ENCODE results near the gene SLCO4A1.

SLCO4A1 gene

DNA sequence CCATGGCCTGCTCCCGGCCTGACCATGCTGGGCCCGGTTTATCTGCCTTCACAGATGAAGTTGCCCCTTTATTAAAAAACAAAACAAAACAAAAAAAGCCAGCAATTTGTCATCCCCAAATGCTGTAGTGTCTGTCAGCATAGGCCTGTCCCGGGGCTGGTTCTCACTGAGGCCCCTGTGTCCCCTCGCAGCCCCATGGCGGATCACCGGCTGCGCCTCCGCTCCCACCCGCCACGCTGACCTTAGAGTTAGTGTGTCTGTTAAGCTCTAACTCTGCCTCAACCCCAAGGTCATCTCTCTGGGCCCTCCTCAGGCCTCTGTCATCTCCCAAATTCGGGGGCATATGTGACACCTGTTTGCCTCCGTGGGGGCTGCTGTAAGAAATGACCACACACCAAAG is 11.1 kb downstream of the SLCO4A1 start:
- DNase-seq (ENCODE audit: low spot score): no peak

DNA sequence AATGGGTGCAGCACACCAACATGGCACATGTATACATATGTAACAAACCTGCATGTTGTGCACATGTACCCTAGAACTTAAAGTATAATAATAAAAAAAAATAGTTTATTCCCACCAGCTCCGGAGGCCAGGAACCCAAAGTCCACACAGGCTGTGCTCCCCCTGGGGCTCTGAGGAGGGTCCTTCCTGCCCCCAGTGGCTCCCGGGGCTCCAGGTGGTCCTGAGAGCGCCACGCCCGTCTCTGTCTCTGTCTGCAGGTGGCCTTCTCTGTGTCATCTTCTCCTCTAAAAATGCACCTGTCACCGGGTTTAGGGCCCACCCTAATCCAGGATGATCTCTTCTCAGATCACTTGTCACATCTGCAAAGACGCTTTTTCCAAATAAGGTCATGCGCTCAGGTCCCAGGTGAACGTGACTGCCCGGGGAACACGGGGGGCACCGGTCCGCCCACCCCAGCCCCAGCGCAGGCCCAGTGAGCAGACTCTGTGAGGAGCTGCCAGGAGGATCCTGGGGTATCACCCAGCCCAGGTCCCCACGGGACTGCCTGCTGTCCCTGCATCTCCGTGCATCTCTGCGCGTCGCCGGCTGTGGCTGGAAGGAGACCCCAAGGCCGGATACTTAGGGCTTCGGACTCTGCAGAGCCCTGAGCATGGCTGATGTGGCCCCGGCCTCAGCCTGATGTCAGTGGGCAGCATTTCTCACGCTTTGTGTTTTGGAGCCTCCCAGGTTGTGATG is 11.8 kb downstream of the SLCO4A1 start:
- DNase-seq (ENCODE audit: low spot score): no peak

- DNase-seq (ENCODE audit: low spot score): peak; percentile 44
Observed at GRCh38 chr20:62655282-62656196, 13.2 kb downstream of the SLCO4A1 start.

GRCh38 chr20:62656197-62656918 is 14.1 kb downstream of the SLCO4A1 start:
- DNase-seq (ENCODE audit: low spot score): no peak

DNA sequence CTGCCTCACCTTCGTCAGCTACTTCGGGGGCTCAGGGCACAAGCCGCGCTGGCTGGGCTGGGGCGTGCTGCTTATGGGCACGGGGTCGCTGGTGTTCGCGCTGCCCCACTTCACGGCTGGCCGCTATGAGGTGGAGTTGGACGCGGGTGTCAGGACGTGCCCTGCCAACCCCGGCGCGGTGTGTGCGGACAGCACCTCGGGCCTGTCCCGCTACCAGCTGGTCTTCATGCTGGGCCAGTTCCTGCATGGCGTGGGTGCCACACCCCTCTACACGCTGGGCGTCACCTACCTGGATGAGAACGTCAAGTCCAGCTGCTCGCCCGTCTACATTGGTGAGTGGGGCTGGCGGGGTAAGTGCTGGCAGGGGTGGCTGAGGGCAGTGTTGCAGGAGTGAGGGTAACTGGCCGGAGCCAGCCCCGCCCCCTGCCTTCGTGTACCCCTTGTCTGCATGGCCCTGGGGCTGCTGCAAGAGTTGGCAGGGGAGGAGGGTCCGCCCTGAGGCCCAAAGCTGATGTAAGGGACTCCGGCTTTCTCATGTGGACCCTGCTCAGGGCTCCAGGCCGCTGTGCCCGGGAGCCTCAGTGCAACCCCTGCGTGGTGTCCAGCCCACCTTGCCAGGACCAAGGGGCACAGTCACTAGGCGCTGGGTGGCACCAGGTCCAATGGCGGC is 14.8 kb downstream of the SLCO4A1 start:
- DNase-seq (ENCODE audit: low spot score): no peak

- no peak for DNase-seq (ENCODE audit: low spot score)
Observed at GRCh38 chr20:62657589-62657942, 15.3 kb downstream of the SLCO4A1 start.

DNA sequence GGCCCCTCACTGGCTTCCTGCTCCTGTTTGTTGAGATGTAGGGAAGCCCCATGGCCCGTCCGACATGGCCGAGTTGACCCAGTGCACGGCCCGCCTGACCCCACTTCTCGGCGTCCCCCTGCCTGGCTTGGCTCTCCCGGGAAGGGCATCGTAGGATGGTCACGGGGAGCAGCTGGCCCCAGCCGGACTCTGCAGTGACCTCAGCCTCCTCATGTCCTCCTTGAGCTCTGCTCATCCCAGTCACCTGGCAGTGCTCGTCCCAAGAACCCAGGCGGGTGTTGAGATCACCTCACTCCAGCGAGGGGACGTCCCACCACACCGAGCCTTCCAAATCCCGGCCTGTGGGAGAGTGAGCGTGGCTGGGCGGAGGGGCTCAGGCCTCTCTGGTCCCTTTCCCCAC is 15.7 kb downstream of the SLCO4A1 start:
- DNase-seq (ENCODE audit: low spot score): no peak

- DNase-seq (ENCODE audit: low spot score): no peak
Observed at GRCh38 chr20:62658593-62659178, 16.4 kb downstream of the SLCO4A1 start.

DNA sequence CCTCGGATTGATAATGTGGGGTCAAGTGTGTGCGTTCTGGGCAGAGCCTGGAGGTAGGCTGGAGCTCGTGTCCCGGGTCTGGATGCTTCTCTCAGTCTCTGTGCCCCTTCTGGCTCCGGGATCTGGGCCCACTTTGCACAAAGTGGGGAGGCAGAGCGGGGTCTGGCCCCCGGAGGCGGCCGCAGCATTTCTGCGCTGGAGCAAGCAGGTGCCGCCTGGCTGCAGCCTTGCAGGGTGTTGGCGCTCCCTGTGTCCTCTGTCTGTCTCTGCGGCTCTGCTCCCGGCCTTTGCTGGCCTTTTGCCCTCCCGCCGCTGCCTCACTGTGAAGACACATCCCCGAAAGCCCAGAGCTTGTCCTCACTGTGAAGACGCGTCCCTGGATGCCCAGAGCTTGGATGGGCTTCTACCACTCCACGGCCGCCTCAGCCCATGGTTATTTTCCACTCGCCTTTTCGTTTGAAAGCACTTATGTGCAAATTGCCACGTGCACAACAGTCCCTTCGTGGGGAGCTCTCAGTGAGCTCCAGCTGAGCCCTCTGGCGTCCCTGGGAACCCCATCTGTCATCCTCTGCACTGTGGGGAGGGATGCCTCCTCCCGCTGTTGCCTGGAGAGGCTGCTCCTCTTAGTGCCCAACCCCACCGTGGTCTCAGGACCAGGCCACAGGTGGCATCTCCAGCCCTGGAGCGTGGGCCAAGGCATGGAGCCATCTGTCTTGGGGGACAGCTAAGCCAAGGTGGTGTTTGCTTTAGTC is 17.4 kb downstream of the SLCO4A1 start:
- no peak for DNase-seq (ENCODE audit: low spot score)

DNA sequence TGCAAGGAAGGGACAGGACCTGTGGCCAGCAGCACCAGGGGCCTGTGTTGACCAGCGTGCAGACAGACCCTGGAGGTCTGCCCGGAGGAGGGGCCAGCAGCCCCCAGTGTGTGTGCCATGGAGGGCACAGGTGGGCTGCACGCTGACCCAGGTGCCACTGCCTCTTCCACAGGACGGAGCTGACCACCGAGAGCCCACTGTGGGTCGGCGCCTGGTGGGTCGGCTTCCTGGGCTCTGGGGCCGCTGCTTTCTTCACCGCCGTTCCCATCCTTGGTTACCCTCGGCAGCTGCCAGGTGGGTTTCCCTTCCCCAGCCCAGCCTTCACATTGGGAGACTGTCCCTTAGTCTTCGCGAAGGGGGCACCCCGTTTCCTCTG is 17.9 kb downstream of the SLCO4A1 start:
- DNase-seq (ENCODE audit: low spot score): no peak

DNA sequence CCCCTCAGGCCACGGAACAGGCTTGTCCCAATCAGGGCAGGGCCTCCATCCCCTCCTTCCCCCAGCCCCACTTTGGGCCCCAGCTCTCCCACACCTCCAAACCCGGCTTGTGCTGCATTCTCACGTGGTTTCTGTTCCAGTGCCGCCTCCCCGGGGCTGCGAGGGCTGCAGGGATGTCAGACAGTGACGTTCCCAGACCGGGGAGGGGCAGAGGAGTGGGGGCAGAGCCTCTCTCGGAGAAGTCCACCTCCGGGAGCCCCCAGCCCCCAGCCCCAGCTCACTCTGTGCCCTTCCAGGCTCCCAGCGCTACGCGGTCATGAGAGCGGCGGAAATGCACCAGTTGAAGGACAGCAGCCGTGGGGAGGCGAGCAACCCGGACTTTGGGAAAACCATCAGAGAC is 18.5 kb downstream of the SLCO4A1 start:
- no peak for DNase-seq (ENCODE audit: low spot score)

DNA sequence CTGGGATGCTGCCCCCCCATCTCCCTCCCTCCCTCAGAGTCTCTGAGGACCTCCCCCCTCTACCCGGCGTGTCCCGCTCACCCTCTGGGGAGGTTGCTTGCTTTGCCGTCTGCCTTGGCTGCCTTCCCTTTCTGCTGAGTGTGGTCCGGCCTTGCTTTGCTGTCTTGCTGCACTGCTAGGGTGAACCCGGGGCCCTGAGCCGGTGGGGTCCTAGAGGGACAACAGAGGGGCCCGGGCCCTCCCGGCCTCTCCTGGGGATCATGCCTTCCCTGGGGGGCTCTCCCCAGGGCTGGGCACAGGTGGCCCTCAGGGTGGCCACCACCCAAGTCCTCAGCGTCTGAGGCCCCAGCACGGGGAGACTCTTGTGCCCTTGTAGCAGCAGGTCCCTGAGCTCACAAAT is 19.3 kb downstream of the SLCO4A1 start:
- DNase-seq (ENCODE audit: low spot score): no peak

- DNase-seq (ENCODE audit: low spot score): peak; percentile 64
Observed at GRCh38 chr20:62662422-62662821, 20.1 kb downstream of the SLCO4A1 start.

DNA sequence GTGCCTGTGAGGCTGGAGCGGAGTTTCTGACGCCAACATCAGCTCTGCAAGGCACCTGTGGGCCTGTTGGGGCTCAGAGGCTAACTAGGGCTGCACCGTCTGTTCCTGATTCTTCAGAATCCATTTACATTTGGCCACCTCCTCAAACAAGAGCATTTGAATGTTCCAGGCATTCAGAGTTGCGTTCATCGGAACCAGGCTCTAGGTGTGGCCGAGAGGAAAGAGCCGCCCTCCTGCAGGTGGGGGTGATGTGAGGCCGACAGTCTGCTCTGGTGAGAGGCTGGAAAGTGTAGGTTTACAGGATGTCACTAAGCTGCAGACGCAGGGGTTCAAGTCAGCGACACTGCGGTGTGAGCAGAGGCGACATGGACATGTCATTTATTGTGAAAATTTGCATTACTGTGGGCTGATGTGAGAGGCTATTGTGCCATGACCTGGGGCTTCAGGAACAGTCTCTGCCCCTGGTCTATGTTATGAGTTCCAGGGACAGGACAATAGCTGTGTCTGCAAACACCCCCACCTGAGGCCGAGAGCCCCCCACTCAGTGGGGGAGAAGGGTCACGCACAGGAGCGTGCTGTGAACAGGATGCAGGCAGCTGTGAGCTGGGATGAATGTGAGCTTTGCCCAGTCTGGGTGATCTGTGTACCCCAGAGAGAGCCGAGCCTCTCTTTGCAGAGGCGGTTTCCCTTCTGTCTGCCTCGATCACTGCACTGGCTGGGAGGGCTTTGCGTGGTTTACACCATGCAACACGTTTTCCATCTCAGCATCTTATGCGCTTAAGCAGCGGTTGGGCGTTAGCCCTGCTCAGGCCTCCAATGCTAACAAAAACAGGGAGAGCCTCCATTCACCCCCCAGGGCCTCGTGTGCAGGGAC is 21.1 kb downstream of the SLCO4A1 start:
- no peak for DNase-seq (ENCODE audit: low spot score)

DNA sequence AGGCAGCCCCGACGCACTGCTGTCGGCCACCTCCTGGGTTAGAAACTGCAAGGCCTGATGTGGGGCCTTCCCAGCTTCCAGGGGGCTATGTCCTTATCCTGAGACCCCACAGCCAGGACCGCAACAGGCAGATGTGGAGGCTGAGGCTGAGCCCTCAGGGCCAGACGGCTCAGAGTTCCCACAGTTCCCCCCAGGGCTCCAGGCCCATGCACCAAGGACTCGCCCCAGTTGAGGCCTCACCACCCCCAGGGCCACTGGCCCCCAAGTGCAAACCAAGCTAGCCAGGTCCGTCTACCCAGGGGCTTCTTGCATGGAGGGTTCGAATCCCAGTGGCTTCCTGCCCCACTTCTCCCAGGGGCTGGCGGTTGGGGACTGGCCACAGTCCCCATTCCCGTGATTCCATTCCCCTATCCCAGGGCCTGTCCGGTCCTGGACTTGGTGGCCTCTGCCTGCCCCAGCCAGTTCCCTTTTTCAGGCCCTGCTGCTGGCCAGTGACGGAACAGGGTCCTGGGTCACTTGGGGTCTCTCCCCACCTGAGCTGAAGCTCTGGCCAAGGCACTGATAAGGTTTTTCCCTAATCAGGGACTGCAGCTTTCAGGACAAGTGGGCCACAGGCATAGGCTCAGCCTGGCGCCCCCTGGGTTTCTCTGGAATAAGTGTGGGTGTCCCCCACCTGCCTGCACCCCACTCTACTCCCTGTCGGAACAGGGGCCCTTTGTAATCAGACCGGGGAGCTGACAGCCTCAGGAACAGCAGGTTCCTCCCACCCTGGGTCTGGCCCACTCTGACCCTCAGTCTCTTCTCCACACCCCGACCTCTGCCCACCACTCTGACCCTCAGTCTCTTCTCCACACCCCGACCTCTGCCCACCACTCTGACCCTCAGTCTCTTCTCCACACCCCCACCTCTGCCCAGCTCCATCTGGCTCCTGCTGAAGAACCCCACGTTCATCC is 22.0 kb downstream of the SLCO4A1 start:
- DNase-seq (ENCODE audit: low spot score): no peak

- DNase-seq (ENCODE audit: low spot score): no peak
Observed at GRCh38 chr20:62665153-62665754, 23.0 kb downstream of the SLCO4A1 start.

- DNase-seq (ENCODE audit: low spot score): no peak
Observed at GRCh38 chr20:62665826-62666735, 23.8 kb downstream of the SLCO4A1 start.
